Activated T-cell treated with anti-CD3 and anti-CD28 coated beads, Interleukin-2, amount 50 U/mL, for 4 hours (primary cell): ENCODE results near the gene RBMX. TPM values are rescaled to one million over a fixed set of nuclear protein-coding genes. Genes with fewer than 3 reads are reported as not detected.
"Not testable (repeated sequence)": the region's sequence is repeated elsewhere in the genome, so short reads cannot be mapped to it uniquely, and the experiment has no call there.

Experiments used
- ATAC-seq, 2 donors: fragments of 200-7000 bp; cut with Tn5 transposase; one replicate each; pipeline ENCODE4 v1.10.0; 2021
- DNase-seq: peaks from one replicate; pipeline ENCODE4 v3.0.0-alpha.2; 2020
- H3K27me3 Mint-ChIP-seq: one replicate; pipeline ENCODE4 v1.8.0; 2021; ENCODE audit warnings: low read depth, mixed read lengths
- H3K36me3 Mint-ChIP-seq: one replicate; pipeline ENCODE4 v1.8.0; 2022; ENCODE audit warnings: mixed read lengths; ENCODE audit not compliant: insufficient read depth
- H3K4me1 Mint-ChIP-seq: one replicate; pipeline ENCODE4 v1.8.0; 2021; ENCODE audit warnings: low read depth, mixed read lengths
- H3K4me3 Mint-ChIP-seq: one replicate; pipeline ENCODE4 v1.8.0; 2021; ENCODE audit warnings: mild to moderate bottlenecking, moderate library complexity, mixed read lengths
- H3K9me3 Mint-ChIP-seq: one replicate; pipeline ENCODE4 v1.8.0; 2021; ENCODE audit warnings: mixed read lengths
- total RNA-seq, 3 donors: library from RNA; stranded (reverse); gene quantifications; one replicate each; pipeline ENCODE4 v1.2.1, GENCODE V29; 2021

Gene RBMX
- total RNA-seq, 3 donors from 2014 or later = 395 to 431 (median 415) TPM

GRCh38 chrX:136898752-136899151 is 18.2 kb upstream of the RBMX start:
- not testable (repeated sequence) for ATAC-seq, H3K4me3 Mint-ChIP-seq, DNase-seq, H3K4me1 Mint-ChIP-seq, H3K27me3 Mint-ChIP-seq, H3K36me3 Mint-ChIP-seq, H3K9me3 Mint-ChIP-seq

GRCh38 chrX:136896121-136896914 is 15.8 kb upstream of the RBMX start:
- no peaks in the 10 kb centered on the region for H3K27me3 Mint-ChIP-seq
- ATAC-seq (no peak), DNase-seq (no peak)
- H3K4me3 Mint-ChIP-seq = no peak overlapping the region
- no peaks in the 10 kb centered on the region for H3K4me1 Mint-ChIP-seq
- no peaks in the 10 kb centered on the region for H3K9me3 Mint-ChIP-seq
- no peaks in the 10 kb centered on the region for H3K36me3 Mint-ChIP-seq

DNA sequence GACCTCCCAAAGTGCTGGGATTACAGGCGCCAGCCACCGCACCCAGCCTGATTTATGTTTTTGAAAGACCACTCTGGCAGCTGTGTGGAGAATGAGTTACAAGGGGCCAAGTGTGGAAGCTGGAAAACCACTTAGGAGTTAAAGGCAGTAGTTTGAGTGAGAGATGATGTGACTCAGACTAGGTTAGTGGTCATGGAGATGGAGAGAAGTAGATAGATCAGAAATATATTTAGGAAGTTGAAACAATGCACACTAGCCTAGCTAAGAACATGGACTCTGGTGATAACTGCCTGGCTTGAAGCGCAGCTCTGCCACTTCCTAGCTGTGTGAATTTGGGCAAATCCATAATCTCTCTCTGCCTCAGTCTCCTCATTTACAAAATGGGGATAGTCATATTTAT is 11.9 kb upstream of the RBMX start:
- DNase-seq = no peak
- no peaks in the 10 kb centered on the region for H3K27me3 Mint-ChIP-seq
- H3K36me3 Mint-ChIP-seq = no peaks in the 10 kb centered on the region
- no peaks in the 10 kb centered on the region for H3K9me3 Mint-ChIP-seq
- no peak overlapping the region for H3K4me3 Mint-ChIP-seq
- ATAC-seq = no peak
- H3K4me1 Mint-ChIP-seq = no peaks in the 10 kb centered on the region

DNA sequence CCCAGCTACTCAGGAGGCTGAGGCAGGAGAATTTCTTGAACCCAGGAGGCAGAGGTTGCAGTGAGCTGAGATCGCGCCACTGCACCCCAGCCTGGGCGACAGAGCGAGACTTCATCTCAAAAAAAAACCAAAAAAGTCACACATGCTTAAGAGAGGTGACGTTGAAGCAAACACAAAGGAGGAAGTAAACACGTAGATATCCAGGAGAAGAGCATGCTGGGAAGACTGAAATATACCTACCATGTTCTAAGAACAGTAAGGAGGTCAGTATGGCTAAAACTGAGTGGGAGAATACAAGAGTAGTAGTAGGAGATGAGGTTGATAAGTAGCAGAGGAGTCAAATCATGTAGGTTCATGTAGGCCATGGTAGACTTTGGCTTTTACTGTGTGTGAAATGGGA is 10.1 kb upstream of the RBMX start:
- not testable (repeated sequence) for H3K36me3 Mint-ChIP-seq, H3K4me1 Mint-ChIP-seq, H3K4me3 Mint-ChIP-seq, DNase-seq, H3K9me3 Mint-ChIP-seq, H3K27me3 Mint-ChIP-seq, ATAC-seq

DNA sequence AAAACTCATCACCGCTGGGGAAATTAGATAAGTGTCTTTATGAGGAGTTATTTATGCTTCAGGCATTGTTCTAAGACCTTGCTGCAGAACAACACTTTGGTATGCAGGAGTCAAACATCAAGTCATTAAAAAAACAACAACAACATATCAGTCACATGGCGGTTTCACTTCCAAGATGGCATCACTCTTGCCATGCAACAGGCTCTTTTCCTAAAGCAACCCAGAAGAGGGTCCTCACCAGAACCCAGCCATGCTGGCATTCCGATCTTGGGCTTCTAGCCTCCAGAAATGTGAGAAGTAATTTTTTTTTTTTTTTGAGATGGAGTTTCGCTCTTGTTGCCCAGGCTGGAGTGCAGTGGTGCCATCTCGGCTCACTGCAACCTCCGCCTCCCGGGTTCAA is 8.7 kb upstream of the RBMX start:
- no peak for DNase-seq
- H3K36me3 Mint-ChIP-seq = no peaks in the 10 kb centered on the region
- no peaks in the 10 kb centered on the region for H3K27me3 Mint-ChIP-seq
- H3K4me1 Mint-ChIP-seq = peaks cover 6% of the 10 kb centered on the region
- no peak overlapping the region for H3K4me3 Mint-ChIP-seq
- ATAC-seq = no peak
- H3K9me3 Mint-ChIP-seq = no peaks in the 10 kb centered on the region

DNA sequence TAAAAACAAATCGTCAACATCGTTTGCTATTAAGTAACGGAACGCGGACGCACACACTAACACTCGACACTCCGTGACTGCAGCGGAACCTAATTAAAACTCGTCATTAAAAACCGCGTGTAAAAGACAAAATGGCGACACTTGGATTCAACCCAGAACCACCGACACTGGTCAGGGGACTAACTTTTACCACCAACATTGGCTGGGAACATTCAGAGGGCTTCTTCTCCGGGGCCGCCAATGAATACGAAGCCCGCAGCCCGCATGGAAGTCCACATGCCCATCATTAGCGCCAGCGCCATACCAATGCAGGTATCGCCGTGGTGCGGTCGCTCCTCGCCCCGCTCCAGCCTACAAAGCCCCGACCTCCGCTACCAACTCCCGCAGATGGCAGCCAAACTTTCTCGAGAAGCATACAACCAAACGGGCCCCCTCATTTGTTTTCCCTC is 498 bp downstream of the RBMX start:
- peak overlapping the region; percentile 96 for H3K4me3 Mint-ChIP-seq
- H3K27me3 Mint-ChIP-seq = no peaks in the 10 kb centered on the region
- peak; percentile 17 to 36 for ATAC-seq
- H3K9me3 Mint-ChIP-seq = no peaks in the 10 kb centered on the region
- peaks cover 11% of the 10 kb centered on the region for H3K4me1 Mint-ChIP-seq
- peak; percentile 12 for DNase-seq
- peaks cover 20% of the 10 kb centered on the region for H3K36me3 Mint-ChIP-seq

DNA sequence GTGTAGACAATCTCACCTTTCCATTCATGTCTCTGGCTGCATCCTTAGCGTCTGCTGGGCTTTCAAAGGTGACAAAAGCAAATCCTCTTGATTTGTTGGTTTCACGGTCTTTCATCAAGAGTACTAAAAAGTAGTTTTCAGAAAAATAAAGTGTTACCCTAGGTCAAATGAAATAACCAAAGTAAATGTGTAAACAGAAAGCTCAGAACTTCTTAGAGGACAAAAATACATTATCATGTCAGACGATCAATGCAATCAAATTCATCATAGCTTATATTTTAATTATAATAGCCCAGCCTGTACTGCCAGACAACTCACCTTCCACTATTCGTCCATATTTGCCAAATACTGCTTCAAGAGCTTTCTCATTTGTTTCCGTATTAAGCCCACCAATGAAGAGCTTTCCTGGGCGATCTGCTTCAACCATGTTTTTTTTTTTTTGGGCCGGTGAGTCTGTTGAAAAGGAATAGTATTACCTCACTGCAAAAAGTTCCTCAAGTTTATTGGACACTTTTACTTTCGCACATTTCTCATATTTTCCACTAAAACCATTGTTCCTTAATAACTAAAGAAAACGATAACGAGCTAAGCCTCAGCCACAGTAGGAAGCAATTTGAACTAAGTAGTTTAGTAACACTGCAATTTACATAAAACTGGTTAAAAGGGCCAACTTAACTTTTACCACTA is 1.4 kb downstream of the RBMX start:
- DNase-seq (no peak), ATAC-seq (peak; percentile 2)
- Mint-ChIP-seq H3K4me3 (peak overlapping the region; percentile 96), H3K27me3 (no peaks in the 10 kb centered on the region), H3K36me3 (peaks cover 26% of the 10 kb centered on the region), H3K9me3 (no peaks in the 10 kb centered on the region), H3K4me1 (peaks cover 15% of the 10 kb centered on the region)

- H3K27me3 Mint-ChIP-seq = no peaks in the 10 kb centered on the region
- no peak for ATAC-seq
- peaks cover 30% of the 10 kb centered on the region for H3K36me3 Mint-ChIP-seq
- peaks cover 20% of the 10 kb centered on the region for H3K4me1 Mint-ChIP-seq
- H3K4me3 Mint-ChIP-seq = peak overlapping the region; percentile 96
- no peak for DNase-seq
- H3K9me3 Mint-ChIP-seq = no peaks in the 10 kb centered on the region
Measured at GRCh38 chrX:136878423-136878822, 2.1 kb downstream of the RBMX start.

DNA sequence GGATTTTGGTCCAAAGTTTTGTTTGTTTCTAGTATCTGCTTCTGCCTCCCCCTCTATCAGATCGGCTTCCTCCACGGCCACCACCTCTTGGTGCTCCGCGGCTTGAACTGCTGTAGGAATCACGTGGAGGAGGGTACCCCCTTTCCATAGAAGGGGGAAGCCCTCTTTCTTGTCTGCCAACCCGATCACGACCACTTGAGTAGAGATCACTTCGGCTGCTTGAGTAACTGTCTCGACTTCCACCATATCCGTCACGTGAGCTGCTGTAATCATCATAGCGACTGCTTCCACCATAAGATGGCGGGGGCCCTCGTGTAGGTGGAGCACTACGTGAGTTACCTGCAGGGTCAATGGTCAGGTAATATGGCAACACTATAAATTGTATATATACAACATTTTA is 6.4 kb downstream of the RBMX start:
- Mint-ChIP-seq H3K4me1 (peaks cover 33% of the 10 kb centered on the region), H3K36me3 (peaks cover 37% of the 10 kb centered on the region)
- H3K4me3 Mint-ChIP-seq, H3K9me3 Mint-ChIP-seq, DNase-seq, ATAC-seq, H3K27me3 Mint-ChIP-seq: not testable (repeated sequence)

- Mint-ChIP-seq H3K36me3 (peaks cover 38% of the 10 kb centered on the region), H3K4me1 (peaks cover 37% of the 10 kb centered on the region)
- H3K27me3 Mint-ChIP-seq, H3K9me3 Mint-ChIP-seq, ATAC-seq, DNase-seq, H3K4me3 Mint-ChIP-seq: not testable (repeated sequence)
Measured at GRCh38 chrX:136873210-136873609, 7.3 kb downstream of the RBMX start.

DNA sequence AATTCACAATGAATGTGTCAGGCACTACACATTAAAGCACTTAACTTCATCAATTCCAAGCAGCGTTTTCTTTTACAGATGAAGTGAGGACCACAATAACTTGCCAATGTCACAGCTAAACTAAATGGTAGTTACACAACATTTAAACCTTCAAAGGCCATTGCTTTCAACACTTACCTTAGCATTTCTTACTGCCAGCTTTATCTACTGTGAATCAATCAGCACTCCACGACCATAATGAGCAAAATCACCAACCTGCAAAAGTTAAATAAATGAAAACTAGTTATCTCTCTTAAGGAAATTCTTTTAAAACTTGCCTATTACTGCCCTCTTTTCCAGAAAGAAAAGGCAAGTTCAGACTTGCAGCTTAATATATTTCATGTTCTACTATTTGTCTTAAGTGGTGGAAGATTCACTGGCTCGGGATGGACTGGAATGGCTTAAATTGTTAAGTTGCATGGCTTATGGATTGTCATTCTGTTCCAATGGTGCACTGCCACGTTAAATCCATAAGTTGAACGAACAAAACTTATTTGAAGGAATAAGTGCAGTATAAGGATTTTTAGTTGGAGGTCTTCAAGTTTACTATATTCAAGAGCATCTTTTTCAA is 8.3 kb downstream of the RBMX start:
- DNase-seq = no peak
- Mint-ChIP-seq H3K27me3 (no peaks in the 10 kb centered on the region), H3K4me3 (no peak overlapping the region), H3K4me1 (peaks cover 39% of the 10 kb centered on the region), H3K36me3 (peaks cover 39% of the 10 kb centered on the region), H3K9me3 (no peaks in the 10 kb centered on the region)
- no peak for ATAC-seq

DNA sequence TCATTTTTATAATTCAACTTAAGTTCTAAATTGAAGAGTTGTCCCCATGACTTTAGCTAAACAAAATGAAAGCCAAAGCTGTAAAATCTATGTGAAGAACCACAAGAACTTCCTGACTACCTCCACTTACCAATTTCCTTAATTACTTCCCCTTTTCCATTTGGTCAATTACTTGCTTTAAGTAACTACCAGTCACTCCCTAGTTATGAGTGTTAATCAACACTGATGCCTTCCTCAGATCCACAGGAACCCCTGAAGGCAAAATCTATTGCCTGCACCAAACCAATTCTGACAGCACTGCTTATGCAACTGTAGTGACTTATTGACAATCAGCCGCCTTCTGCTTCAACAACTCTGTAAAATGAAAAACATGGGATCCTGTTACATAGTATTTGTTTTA is 10.5 kb downstream of the RBMX start:
- Mint-ChIP-seq H3K9me3 (no peaks in the 10 kb centered on the region), H3K36me3 (peaks cover 39% of the 10 kb centered on the region), H3K4me3 (peak overlapping the region; percentile 35), H3K4me1 (peaks cover 54% of the 10 kb centered on the region), H3K27me3 (no peaks in the 10 kb centered on the region)
- ATAC-seq (no peak), DNase-seq (no peak)

DNA sequence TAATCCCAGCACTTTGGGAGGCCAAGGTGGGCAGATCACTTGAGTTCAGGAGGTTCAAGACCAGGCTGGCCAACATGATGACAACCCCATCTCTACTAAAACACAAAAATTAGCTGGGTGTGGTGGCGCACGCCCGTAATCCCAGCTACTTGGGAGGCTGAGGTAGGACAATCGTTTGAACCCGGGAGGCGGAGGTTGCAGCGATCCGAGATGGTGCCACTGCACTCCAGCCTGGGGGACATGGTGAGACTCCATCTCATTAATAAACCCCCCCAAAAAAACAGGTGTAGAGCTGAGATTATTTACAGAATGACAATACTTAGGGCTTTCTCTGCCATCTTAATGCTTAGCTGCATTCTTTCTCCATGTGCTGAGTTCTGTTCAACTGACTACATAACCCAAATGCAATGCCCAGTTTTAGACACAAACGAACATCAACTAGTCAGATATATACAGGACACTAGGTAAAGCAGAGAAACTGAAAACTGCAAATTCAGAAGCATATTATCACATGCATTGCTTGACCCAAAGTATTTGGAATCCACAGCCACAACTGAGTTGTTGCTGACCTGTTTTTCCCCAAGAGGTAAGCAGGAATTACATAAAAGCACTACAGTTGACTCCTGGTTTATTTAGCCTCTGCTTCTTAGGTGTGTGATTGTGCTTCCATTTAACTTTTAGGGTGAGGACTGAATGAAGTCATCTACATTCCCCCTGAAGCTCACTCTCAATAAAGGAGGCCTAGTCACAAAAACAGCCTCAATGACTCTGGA is 12.1 kb downstream of the RBMX start:
- Mint-ChIP-seq H3K4me1 (peaks cover 42% of the 10 kb centered on the region), H3K27me3 (no peaks in the 10 kb centered on the region), H3K36me3 (peaks cover 32% of the 10 kb centered on the region), H3K9me3 (no peaks in the 10 kb centered on the region), H3K4me3 (no peak overlapping the region)
- DNase-seq (no peak), ATAC-seq (no peak)

DNA sequence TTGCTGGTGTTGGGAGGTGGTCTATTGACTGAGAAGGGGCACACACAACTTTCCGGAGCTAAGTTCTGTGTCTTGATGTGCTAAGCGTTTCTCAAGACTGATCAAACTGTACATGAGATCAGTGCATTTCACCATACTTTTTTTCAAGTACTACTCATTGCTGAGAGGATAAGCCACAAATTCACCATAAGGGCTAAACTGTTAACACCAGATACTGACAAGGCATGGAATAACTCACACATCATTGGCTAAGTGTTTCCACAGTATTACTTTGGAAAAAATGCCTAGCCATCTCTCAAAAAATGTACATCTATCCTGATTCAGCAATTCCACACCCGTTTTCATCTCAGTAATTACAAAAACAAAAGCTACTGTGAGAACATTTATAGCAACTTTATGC is 13.0 kb downstream of the RBMX start:
- DNase-seq (no peak), ATAC-seq (peak in 1 of 2 donors; percentile 39)
- Mint-ChIP-seq H3K4me3 (no peak overlapping the region), H3K36me3 (peaks cover 28% of the 10 kb centered on the region), H3K27me3 (no peaks in the 10 kb centered on the region), H3K9me3 (no peaks in the 10 kb centered on the region), H3K4me1 (peaks cover 45% of the 10 kb centered on the region)
